ENCODE data around the gene MAPK12. TPM values are rescaled to one million over a fixed set of nuclear protein-coding genes. Genes with fewer than 3 reads are reported as not detected.
A peak's percentile ranks its signal among the peaks of the same experiment; 100 is the strongest.

Gene MAPK12
- total RNA-seq, 1 donor from 2014 or later, result 27.3 TPM

DNA sequence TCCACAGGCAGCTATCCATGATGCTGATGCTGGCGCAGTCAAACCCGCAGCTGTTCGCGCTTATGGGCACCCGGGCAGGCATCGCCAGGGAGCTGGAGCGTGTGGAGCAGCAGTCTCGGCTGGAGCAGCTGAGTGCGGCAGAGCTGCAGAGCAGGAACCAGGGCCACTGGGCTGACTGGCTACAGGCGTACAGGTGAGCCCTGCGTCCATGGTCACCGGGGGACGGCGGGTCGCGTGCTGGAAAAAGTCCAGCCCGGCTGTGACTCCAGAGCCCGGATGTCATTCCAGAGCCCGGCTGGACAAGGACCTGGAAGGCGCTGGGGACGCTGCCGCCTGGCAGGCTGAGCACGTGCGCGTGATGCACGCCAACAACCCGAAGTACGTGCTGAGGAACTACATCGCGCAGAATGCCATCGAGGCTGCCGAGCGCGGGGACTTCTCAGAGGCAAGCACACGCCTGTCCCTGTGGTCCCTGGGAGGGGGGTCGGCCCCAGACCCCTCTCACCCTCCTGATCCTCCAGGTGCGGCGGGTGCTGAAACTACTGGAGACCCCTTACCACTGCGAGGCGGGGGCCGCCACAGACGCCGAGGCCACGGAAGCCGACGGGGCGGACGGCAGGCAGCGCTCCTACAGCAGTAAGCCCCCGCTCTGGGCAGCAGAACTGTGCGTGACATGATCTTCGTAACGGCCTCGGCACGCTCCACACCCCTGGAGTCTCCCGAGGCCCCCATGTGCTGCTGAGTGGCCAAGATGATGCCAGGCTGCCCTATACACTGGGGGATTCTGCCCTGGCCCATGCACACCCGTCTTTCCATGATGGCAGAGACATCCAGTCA, 44.6 kb downstream of the MAPK12 start:
- Mint-ChIP-seq H3K27ac (ENCODE audit: unreplicated experiment) (no peak overlapping the region), H3K4me3 (ENCODE audit: unreplicated experiment) (no peak overlapping the region), H3K9me3 (ENCODE audit: unreplicated experiment) (no peaks in the 10 kb centered on the region), H3K27me3 (ENCODE audit: unreplicated experiment) (no peaks in the 10 kb centered on the region), H3K36me3 (ENCODE audit: unreplicated experiment) (peaks cover 38% of the 10 kb centered on the region), H3K4me1 (ENCODE audit: unreplicated experiment) (peaks cover 6% of the 10 kb centered on the region)
- DNase-seq (ENCODE audit: extremely low spot score, unreplicated experiment), result no peak
- TF ChIP-seq, protein P1, sequence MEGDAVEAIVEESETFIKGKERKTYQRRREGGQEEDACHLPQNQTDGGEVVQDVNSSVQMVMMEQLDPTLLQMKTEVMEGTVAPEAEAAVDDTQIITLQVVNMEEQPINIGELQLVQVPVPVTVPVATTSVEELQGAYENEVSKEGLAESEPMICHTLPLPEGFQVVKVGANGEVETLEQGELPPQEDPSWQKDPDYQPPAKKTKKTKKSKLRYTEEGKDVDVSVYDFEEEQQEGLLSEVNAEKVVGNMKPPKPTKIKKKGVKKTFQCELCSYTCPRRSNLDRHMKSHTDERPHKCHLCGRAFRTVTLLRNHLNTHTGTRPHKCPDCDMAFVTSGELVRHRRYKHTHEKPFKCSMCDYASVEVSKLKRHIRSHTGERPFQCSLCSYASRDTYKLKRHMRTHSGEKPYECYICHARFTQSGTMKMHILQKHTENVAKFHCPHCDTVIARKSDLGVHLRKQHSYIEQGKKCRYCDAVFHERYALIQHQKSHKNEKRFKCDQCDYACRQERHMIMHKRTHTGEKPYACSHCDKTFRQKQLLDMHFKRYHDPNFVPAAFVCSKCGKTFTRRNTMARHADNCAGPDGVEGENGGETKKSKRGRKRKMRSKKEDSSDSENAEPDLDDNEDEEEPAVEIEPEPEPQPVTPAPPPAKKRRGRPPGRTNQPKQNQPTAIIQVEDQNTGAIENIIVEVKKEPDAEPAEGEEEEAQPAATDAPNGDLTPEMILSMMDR (IDR thresholded peaks at IDR 0.05), result no peak

DNA sequence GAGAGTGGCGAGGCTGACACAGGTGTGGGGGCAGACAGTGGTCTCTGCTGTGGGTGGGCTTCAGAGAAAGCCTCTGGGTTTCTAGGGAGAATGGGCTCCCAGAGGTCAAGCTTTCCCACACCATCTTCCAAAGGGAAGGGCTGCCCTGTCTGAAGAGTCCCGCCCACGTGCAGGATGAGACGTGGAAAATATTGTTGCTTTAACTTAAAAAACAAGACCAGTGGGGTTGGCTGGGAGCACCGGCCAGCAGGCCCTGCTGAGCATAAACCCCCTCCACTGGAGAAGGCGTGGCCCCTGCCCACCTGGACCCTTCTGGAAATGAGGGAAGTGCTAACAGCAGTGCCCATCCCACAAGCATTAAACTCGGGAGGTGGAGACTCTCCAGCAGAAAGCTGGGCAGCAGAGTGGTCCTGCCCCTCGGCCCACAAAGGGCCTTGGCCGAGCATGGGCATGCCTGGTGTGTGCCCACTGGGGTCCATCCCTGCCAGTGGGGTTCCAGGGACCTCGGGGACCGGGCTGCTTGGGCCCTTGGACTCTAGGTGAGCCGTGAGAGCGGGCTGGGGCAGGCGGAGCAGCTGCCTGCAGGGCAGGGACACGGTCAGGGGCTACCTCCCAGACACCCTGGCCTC, 45.3 kb downstream of the MAPK12 start:
- H3K27me3 Mint-ChIP-seq (ENCODE audit: unreplicated experiment), result no peaks in the 10 kb centered on the region
- no peaks in the 10 kb centered on the region for H3K9me3 Mint-ChIP-seq (ENCODE audit: unreplicated experiment)
- TF ChIP-seq, protein P1 (IDR thresholded peaks at IDR 0.05), result no peak
- H3K4me3 Mint-ChIP-seq (ENCODE audit: unreplicated experiment), result no peak overlapping the region
- no peak for DNase-seq (ENCODE audit: extremely low spot score, unreplicated experiment)
- no peak overlapping the region for H3K27ac Mint-ChIP-seq (ENCODE audit: unreplicated experiment)
- peaks cover 6% of the 10 kb centered on the region for H3K4me1 Mint-ChIP-seq (ENCODE audit: unreplicated experiment)
- peaks cover 38% of the 10 kb centered on the region for H3K36me3 Mint-ChIP-seq (ENCODE audit: unreplicated experiment)

DNA sequence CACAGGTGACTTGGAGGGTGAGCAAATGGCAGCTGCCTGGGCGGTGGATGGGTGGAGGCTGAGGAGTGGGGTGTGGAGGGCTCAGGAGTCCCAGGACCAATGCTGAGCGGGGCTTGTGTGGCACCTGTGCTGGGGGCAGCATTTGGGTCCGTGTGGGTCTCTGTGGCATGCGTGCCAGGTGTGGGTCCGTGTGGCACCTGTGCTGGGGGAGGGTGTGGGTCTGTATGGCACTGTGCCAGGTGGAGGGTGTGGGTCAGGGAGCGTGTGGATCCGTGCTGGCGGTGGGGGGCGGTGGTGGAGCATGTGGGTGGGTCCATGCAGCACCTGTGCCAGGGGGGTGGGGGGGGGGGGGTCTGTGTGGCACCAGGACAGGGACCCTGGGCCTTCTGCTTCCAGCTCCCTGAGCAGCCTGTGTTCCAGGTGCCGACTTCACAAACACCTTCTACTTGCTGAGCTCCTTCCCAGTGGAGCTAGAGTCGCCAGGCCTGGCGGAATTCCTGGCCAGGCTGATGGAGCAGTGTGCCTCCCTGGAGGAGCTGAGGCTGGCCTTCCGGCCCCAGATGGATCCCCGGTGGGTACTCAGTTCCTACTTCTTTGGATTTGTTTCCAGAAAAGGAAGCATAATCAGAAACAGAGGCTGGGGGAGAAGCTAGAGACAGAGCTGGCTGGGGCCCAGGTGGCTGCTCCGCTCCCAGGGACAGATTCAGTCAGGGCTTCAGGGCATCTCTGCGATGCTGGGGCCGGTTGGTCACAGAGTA, 46.0 kb downstream of the MAPK12 start:
- Mint-ChIP-seq H3K36me3 (ENCODE audit: unreplicated experiment) (peaks cover 38% of the 10 kb centered on the region), H3K9me3 (ENCODE audit: unreplicated experiment) (no peaks in the 10 kb centered on the region), H3K27me3 (ENCODE audit: unreplicated experiment) (no peaks in the 10 kb centered on the region), H3K4me3 (ENCODE audit: unreplicated experiment) (no peak overlapping the region), H3K27ac (ENCODE audit: unreplicated experiment) (peak overlapping the region; percentile 10), H3K4me1 (ENCODE audit: unreplicated experiment) (peaks cover 6% of the 10 kb centered on the region)
- DNase-seq (ENCODE audit: extremely low spot score, unreplicated experiment), result no peak
- TF ChIP-seq, protein P1 (IDR thresholded peaks at IDR 0.05), result no peak

DNA sequence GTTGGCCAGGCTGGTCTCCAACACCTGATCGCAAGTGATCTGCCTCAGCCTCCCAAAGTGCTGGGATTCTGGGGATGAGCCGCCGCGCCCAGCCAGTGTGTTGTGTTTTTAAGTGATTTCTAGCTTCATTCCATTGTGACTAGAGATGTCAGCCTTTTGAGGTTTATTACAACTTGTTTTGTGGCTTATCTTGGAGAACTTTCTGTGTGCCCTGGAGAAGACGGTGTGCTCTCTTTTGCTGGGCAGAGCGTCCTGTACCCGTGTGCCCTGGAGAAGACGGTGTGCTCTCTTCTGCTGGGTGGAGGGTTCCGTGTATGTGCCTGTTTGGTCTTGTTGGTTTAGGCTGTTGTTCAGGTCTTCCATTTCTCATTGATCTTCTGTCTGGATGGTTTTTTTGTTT, 48.2 kb downstream of the MAPK12 start:
- H3K27ac Mint-ChIP-seq (ENCODE audit: unreplicated experiment), result no peak overlapping the region
- peaks cover 35% of the 10 kb centered on the region for H3K36me3 Mint-ChIP-seq (ENCODE audit: unreplicated experiment)
- no peak overlapping the region for H3K4me3 Mint-ChIP-seq (ENCODE audit: unreplicated experiment)

More for the DNA sequence above, 48.2 kb downstream of the MAPK12 start:
- Mint-ChIP-seq H3K9me3 (ENCODE audit: unreplicated experiment) (no peaks in the 10 kb centered on the region), H3K4me1 (ENCODE audit: unreplicated experiment) (peaks cover 2% of the 10 kb centered on the region), H3K27me3 (ENCODE audit: unreplicated experiment) (no peaks in the 10 kb centered on the region)
- DNase-seq (ENCODE audit: extremely low spot score, unreplicated experiment), result no peak
- TF ChIP-seq, protein P1 (IDR thresholded peaks at IDR 0.05), result no peak
